NCI-H2171 (cell line): Measurements from ENCODE around the gene LRRC38.

Source experiments
- DNase-seq: peaks from one replicate; lab custom pipeline; 2025; lab: John Stamatoyannopoulos, UW

Gene LRRC38

DNA sequence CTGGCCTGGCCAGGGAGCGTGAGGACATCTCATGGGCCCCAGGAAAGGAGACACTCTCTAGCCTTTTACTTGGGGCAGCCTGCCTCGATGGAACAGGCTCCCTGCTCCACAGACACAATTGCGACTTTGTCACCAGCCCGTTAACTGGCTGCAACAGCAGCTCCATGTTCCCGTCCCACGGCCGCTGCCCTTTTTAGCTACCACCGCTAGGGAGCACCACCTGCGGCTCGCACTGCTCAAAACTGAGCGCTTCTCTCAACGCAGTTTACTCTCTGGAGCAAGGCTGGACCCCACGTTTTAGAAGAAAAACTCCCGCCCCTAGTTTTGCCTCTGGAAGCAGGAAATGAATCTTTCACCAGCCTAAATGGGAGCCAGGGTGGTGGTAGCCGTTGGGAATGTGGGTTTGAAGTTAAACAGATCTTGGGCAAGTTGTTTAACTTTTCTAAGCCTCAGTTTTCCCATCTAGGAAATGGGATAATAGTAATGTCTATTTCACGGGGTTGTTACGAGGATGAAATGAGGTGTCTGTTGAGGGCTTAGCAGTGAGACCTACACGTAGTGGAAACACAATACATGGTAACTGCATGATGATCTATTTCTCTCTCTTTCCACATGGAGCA is 3.5 kb upstream of the LRRC38 start:
- no peak for DNase-seq

DNA sequence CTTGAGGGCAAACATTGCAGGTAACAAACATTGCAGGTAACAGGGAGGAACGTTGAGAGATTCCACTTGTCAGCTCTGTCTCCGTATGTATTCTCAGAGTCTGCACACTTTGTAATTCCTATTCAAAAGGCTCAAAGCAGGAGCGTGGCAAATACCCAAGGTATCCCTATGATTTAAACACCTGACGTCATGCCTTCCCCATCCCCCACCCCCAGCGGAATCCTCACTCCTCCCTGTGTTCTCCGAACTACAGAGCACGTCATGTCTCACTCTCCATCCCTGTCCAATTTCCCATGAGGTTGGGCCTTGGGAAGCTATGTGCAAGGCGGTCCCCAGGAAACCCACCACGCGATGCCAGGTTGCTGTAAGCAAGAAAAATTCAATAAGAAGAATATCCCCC is 2.8 kb upstream of the LRRC38 start:
- DNase-seq = no peak

DNA sequence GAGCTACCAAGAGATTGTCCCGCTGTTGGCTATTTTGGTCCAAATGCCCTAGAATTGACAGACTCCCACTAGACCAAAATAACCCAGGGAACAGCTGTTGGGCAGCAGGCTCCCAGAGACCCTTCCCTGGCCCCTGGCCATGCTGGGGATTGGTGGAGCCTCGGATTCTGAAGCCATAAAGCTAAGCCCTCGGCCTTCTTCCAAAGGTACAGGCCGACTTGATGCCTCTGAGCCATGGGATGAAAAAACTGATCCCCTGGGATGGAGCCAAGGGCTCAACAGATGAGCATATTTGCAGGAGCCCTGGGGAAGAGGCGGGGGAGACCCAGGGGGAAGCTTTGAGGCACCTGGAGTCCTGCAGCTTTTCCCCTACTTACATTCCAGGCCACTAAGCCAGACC is 1.0 kb upstream of the LRRC38 start:
- peak; percentile 65 for DNase-seq

DNA sequence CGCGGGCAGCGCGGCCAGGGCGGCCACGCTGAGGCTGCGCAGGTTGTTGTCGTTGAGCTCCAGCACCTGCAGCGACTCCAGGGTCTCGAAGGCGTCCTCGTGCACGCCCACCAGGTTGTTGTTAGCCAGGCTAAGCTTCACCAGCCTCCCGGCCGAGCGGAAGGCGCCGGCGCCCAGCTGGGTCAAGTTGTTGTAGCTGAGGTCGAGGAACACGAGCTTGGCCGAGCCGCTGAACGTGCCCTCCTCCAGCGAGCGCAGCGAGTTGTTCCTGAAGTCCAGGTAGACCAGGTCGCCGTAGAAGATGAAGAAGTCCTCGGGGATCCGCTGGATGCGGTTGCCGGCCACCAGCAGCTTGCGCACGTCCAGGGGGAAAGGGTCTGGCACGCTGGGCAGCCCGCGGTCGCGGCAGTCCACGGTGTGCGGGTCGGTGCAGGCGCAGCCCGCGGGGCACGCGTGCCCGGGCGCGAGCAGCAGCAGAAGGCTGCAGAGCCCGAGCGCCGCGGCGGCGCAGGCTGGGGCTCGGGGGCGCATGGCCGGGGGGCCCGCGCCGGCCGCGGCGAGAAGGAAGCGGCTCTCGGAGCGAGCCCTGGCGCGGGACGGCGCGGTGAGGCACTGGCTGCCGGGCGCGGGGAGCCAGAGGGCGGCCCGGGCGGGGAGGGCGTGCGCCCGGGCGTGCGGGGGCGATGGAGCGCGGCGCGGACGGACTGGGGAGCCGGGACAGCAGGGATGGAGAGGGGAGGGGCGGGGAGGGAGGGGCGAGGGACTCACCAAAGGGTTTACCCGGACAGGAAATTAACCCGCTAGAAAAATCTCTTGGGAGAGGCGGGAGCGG is 524 bp downstream of the LRRC38 start:
- DNase-seq = no peak

DNA sequence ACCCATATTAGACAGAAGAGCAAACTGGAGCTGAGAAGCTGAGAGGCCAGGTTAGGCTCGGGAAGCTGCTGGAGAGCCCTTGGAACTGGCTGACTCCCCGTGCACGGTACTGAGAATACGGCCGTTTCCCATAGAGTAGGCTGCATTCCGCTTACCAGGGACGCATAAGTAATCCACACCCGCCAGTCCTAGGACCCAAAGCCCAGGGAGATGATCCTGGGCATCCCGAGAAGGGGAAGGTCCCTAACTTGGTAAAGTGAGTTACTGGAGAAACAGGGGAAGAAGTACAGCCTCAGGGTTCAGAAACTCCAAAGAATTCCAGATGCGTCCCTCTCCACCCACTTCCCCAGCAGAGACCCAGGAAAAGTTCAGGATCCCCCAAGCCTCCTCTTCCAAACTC is 1.3 kb downstream of the LRRC38 start:
- DNase-seq = no peak

DNA sequence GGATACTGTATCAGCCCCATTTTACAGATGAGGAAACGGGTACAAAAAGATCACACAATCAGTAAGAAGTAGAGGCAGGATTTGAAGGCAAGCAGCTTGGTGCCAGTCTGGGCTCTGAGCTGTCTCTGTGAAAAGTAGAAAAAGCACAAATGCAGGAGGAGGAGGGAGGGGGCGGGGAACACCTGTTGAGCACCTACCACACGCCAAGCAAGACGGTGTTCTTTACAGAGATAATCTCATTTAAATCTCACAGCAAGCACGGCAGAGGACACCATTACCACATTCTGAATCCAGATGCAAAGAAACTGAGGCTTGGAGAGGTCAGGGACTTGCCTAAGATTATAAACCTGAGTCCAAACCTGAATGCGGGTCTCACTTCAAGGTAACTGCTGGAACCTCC is 3.3 kb downstream of the LRRC38 start:
- no peak for DNase-seq

DNA sequence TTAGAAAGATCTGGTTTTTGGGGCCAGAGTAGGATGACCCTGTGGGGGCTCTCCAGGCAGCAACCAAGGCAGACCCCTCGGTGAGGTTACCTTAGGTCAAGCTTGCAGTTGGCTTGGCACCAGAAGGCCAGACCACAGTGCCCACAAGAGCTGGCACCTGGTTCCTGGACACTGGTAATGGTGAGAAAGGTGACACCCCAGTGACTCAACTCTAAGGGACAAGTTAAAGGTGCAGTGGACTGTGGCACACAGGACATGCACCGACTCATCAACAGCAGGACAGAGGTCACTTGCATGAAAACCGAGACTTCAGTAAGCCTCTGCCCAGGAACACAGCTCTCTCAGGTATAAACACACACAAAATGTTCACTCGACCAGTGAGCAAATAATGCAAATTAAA is 6.7 kb downstream of the LRRC38 start:
- no peak for DNase-seq

DNA sequence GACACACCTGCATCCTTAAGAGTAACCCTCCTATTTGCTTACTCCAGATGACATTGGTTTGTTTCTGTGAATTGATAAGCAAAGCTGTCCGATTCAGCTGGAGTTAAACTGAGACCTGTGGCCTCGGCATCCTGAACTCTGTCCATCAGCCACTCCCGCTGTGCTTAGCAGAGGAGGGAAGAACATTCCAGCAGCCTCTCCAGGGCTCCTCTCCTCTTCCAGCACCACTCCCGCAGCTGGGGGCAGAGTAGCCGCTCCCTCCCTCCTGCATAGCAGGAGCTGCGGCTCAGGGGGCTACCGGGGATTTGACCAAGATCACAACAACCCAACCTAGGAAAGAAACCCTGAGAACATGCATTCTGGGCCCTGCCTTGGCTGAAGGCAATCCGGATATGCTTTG is 8.8 kb downstream of the LRRC38 start:
- DNase-seq = no peak

DNA sequence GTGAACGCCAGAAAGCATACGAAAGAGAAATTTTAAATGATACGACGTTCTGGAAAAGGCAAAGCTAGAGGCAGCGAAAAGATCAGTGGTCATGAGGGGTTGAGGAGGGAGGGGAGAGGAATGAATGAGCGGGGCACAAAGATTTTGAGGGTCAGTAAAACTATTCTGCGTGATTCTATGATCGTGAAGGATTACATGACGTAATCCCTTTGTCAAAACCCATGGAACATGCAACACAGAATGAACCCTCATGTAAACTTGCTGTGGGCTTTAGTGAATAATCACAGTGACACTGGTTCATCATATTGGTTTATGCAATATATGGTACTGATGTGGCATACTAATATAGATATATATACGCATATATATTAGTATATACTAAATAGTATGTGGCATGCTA is 13.0 kb downstream of the LRRC38 start:
- no peak for DNase-seq

DNA sequence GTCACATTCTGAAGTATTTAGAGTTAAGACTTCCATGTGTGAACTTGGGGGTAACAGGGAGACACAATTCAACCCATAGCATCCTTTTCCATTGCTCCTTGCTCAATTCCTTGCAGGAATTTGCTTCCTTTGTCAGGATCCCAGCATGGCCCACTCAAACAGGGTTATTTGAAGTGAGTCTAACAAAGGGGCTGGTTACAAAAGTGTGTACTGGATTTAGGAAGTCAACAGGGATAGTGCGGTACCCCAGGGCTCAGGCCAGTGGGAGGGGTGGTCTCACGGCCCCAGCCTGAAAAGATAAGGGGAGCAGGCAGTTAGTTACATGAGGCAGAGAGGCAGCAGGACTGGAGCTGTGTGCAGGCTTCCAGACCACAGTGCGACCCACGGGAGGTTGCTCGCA is 14.4 kb downstream of the LRRC38 start:
- no peak for DNase-seq

DNA sequence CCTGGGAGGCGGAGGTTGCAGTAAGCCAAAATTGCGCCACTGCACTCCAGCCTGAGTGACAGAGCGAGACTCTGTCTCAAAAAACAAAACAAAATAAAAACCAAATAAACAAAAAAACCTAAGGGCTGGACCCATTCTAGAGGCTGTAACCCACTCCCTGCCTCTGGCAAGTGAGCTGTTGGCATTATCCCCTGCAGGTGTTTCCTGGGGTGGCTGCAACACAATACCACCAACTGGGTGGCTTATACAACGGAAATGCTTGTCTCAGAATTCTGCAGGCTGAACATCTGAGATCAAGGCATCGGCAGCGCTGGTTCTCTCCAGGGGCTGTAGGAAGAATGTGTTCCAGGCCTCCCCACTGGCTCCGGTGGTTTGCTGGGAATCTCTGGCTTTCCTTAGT is 15.2 kb downstream of the LRRC38 start:
- DNase-seq = no peak

DNA sequence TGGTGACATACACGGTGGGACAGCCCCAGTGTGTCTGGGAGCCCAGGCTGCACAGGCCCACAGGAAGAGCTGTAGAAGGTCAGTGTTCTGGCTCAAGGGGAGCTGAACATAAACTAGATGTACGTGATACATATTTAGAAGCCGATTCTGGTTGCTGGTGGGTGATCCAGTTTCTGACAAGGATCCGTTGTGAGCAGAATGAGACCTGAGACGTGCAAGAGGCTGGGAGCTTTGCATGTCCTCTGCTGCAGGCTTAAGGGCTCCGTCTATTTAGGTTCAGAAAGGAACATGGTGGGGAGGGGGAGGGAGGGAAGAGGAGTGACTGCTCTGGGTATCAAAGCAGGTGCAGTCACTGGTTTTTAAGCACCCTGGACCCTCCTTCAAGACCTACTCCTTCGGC is 18.6 kb downstream of the LRRC38 start:
- DNase-seq = no peak

DNA sequence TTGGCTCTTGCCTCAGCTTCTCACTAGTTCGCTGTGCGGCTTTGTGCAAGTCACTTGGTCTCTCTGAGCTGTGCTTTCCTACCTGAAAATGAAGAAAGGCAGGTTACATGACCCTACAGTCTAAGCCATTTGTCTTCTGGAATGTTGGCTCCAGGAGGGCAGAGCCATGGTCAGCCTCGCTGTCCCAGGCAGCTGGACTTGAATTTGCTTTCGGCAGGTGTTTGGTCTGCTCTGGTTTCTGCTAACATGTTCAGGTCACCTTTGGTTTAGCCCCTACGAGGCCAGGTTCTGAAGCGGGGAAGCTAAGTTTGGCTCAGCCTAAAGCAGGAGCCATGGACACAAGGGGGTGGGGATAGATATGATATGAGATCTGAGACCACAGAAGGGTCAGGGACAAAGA is 19.1 kb downstream of the LRRC38 start:
- DNase-seq = no peak

DNA sequence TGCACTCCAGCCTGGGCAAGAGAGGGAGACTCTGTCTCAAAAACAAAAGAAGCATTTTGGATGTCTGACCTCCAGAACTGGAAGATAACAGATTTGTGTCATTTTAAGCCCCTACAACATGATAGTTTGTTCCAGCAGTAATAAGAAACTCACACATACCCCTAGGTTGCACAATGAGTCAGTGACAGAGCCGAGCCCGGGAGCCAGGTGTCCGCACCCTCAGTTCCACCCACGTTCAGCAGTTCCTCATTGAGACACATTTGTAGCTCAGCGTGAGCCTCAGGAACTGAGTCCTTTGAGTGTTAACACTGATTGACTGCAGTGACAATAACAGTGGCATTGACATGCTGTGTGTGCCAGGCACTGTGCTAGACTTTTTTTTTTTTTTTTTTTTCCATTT is 19.8 kb downstream of the LRRC38 start:
- DNase-seq = no peak

DNA sequence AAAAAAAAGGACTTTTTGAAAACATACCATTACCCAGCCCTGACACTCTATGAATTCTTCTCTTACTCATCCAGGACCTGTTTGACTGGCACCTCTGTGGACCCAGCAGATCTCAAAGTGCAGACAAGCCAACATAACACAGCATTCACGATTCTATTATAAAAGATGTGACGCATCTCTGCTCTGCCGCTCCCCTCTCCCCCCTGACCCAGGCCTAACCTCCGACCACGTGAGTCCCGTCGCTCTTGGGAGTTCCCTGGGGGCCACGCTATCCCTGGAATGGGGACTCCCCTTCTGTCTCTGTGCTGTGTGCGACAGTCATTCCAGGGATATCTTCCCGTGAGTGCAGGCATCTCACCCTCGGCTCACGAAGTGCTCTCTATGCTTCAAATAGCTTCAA is 21.1 kb downstream of the LRRC38 start:
- no peak for DNase-seq

DNA sequence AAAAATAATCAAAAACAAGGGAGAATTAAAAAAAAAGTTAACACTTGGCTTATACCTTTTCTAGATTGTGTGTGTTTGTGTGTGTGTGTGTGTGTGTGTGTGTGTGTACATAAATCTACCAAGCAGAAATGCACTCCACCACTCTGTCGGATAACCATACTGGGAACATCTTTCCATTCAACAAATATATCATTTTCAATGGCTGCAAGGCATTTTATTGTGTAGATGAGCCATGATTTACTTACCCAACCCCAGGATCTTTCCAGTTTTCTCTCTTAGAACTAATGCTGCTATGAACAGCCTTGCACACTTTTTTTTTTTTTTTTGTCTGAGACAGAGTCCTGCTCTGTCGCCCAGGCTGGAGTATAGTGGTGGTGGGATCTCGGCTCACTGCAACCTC is 25.8 kb downstream of the LRRC38 start:
- no peak for DNase-seq

DNA sequence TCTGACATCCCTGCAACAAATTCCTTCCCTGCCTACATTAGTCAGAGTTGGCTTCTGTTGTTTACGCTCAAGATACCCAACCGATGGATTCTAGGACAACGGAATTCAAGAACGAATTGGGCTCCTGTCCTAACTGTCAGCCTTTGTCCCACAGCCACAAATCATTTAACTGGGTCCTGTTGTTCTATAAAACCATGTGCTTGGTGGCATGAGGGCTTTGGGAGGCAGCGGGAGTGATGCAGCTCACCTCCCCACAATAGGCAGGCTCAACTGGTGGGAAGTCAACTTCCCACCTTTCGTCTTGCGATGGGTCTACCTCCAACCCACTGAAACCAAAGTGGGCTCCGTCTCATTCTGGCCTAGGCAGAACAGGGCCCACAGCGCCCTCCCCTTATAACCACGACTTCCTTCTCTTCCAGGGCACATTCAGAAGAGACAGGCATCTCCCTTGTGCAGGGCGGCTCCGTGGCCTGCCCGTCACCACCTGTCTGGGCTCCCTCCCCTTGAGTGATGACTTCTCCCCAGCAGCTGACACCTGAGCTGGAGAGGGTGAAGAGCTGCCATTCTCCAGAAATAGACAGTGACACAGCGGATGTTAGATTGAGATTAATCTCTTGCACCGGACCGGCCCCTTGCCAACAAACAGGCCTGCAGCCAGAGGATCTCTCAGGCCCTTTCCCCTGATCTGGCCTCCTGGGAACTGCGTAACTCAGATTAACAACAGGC is 26.5 kb downstream of the LRRC38 start:
- peak; percentile 55 for DNase-seq

DNA sequence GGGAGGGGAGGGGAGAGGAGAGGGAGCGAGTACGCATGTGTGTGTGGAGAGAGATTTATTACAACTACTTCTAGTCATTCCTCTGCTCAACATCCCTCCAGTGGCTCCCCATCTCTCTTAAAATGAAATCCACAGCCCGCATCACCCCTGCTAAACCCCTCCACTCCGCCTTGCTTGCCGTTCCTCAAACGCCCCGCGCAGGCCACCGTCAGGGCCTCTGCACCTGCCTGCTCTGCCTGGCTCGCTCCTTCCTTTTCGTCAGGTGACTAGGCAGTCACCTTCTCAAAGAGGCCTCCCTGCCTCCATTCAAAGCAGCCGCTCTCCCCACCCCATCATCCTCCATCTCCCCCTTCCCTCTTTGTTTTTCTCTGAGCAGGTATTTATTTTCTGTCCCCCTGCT is 29.9 kb downstream of the LRRC38 start:
- DNase-seq = no peak

DNA sequence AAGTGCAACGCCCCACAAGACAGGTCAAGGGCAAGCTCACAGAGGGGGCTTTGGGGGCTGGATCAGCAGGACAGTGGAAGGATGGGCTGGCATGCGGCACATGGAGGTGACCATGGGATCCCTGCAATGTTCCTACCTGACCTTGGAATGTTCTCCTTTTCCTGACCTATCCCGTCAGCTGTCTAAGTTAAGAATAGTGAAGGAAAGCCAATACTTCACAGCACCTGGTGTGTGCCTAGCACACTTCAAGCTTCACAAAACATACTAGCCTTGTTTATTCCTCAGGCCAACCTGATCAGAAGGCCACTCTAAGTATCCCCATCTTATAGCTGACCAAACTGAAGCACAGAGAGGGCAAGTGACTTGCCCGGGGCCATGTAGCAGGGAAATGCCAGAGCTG is 31.2 kb downstream of the LRRC38 start:
- DNase-seq = no peak

DNA sequence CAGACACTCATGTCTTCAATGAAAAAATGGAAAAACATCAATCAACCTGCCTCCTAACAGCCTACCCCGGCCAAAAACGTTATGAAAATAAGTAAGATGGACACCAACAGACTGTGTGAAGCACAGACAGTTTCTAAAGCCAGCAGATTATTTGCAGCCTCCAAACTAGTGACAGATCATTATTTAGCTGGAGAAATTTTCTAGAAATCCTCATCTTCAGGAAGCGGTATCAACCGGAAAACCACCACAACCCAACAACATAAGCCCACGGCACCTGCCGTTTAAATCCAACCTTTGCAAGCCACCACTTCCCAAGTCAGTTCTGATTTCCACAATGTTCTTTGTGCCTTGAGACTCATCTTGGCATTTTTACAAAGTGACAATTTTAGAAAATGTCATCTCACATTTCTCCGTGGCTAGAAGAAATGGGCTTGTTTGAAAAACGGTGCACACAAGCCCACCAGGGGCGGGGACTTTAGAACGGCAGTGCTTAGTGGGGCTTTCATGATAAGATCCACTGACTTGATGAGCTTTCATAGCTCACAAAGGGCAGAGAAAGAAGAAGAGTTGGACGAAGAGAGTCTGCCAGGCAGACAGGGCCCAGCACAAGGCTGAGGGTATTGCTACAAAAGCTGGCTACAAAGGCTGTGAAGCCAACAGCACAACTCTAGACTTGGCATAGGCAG is 34.5 kb downstream of the LRRC38 start:
- no peak for DNase-seq

DNA sequence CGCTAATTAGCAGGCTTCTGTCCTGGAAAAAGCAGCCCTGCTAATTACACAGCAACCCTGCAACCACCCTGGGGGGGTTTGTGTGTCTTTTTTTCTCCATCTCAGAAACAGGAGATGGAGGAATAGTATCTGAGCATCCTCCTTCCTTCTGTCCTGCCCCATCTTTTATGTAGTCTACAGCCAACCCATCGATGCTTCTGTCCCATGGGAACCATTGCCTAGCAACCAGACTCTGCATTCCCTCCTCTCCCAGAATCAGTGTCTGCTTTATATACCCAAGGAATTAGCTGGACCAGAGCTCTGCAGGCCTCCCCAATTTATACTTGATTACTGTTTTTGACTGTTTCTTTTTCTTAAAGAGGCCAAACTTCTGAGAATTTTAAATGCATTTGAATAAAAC is 35.1 kb downstream of the LRRC38 start:
- DNase-seq = no peak

DNA sequence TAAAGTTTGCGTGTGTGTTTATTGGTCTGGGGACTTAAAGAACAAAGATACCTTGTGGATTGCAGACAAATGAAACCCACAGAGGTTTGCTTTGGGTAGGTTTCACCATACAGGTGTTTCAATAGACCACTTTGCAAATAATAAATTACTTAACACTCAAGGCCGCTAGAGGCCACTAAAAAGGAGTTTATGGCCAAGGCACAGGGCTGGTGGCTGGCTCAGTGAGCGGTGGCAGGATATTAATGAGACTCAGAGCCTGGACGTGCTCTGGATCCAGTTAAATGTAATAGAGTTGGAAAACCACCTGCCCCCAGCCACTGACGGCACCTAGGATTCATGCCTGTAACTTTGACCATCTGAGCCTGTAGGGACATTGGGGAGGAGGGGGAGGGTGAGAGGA is 44.5 kb downstream of the LRRC38 start:
- DNase-seq = no peak

DNA sequence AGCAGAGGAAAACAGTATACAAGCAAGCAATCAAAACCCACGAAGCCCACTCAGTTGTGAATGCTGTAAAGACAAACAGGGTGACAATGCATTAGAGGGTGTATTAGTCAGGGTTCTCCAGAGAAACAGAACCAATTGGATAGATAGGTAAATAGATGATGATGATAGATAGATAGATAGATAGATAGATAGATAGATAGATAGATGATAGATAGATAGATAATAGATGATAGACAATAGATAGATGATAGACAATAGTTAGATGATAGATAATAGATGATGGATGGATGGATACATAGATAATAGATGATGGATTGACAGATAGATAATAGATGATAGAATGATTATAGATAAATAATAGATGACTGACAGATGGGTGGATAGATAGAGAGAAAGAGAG is 48.3 kb downstream of the LRRC38 start:
- DNase-seq = no peak
